MCF 10A (cell line): ENCODE measurements around the gene HCRTR1. TPM values are rescaled to one million over a fixed set of nuclear protein-coding genes. Genes with fewer than 3 reads are reported as not detected.

Experiments
- BruUV-seq: library from RNA; stranded (reverse); fragments of 400-500 nt; replicated peaks from 2 replicates; lab custom pipeline; 2021; lab: Mats Ljungman, UMichigan
- CTCF ChIA-PET: fragments of 300-600 bp; sonication (Branson Sonifier 250); formaldehyde crosslinking; extraction: SDS; loops from one replicate; lab custom pipeline; 2021; ENCODE audit warnings: antibody characterized with exemption, inconsistent platforms; lab: Yijun Ruan, JAX
- POLR2A ChIA-PET: fragments of 300-600, 350-650 bp; sonication (Branson Sonifier 250); formaldehyde crosslinking; extraction: SDS; loops from one replicate; lab custom pipeline; 2020; ENCODE audit warnings: antibody characterized with exemption, inconsistent platforms; lab: Yijun Ruan, JAX
- DNase-seq: peaks from one replicate; pipeline ENCODE4 v3.0.0-alpha.2; 2018; ENCODE audit not compliant: unreplicated experiment
- H3K27ac Mint-ChIP-seq: one replicate; pipeline ENCODE4 v1.8.0; 2022; ENCODE audit warnings: mild to moderate bottlenecking, low read depth, mixed read lengths; ENCODE audit not compliant: unreplicated experiment
- H3K27me3 Mint-ChIP-seq: one replicate; pipeline ENCODE4 v1.8.0; 2022; ENCODE audit warnings: mixed read lengths; ENCODE audit not compliant: insufficient read depth, unreplicated experiment
- H3K36me3 Mint-ChIP-seq: one replicate; pipeline ENCODE4 v1.8.0; 2022; ENCODE audit warnings: mild to moderate bottlenecking, moderate library complexity, mixed read lengths; ENCODE audit not compliant: insufficient read depth, unreplicated experiment
- H3K4me1 Mint-ChIP-seq: one replicate; pipeline ENCODE4 v1.8.0; 2022; ENCODE audit warnings: mixed read lengths; ENCODE audit not compliant: insufficient read depth, unreplicated experiment
- H3K4me3 Mint-ChIP-seq: one replicate; pipeline ENCODE4 v1.8.0; 2022; ENCODE audit warnings: mild to moderate bottlenecking, moderate library complexity, mixed read lengths; ENCODE audit not compliant: unreplicated experiment
- H3K9me3 Mint-ChIP-seq: one replicate; pipeline ENCODE4 v1.8.0; 2022; ENCODE audit warnings: mixed read lengths; ENCODE audit not compliant: unreplicated experiment
- CTCF ChIP-seq: fragments of 200-600 bp; IDR thresholded peaks from one replicate; pipeline ENCODE4 v1.8.0; 2022; ENCODE audit warnings: antibody characterized with exemption, mild to moderate bottlenecking; ENCODE audit not compliant: unreplicated experiment
- intact Hi-C: fragments of 100-400 bp; cut with micrococcal nuclease; formaldehyde crosslinking; loops from 2 replicates; pipeline ENCODE4 v1.14.1; 2022
- total RNA-seq: library from RNA; stranded (reverse); gene quantifications from 2 replicates; pipeline ENCODE4 v1.2.3, GENCODE V29; 2022

The HCRTR1 gene
- total RNA-seq, 1 experiment from 2014 or later = not detected

- Mint-ChIP-seq H3K36me3 (peaks cover 27% of the 10 kb centered on the region), H3K27ac (no peak overlapping the region)
These were observed 54.2 kb downstream of the HCRTR1 start for GRCh38 chr1:31671561-31672201.

DNA sequence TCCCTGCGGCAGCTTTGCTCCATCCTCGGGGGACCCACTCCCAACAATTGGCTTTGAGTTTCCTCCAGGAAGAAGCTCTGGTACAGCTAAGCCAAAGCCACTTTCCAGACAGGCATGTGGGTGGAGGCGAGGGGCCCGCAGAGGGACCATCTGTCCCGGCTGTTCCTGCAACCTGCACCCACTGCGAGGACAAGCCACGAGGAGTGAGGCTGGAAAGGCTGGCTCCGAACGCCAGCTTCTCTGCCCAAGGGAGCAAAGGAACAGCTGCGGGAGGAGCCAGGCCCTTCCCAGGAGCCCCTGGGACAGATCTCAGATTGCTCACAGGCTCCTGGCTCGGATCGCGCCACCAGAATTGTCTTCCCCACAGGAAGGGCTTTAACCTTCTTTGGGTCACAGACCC, 55.5 kb downstream of the HCRTR1 start:
- TF ChIP-seq CTCF = no peak
- Mint-ChIP-seq H3K4me1 (peaks cover 21% of the 10 kb centered on the region), H3K4me3 (no peak overlapping the region), H3K9me3 (no peaks in the 10 kb centered on the region), H3K27ac (no peak overlapping the region), H3K27me3 (no peaks in the 10 kb centered on the region), H3K36me3 (peaks cover 31% of the 10 kb centered on the region)
- DNase-seq = no peak
- BruUV-seq = no TSS peak
- ChIA-PET CTCF (interaction anchor here (0.7 kb wide), 1 partner anchor 366 kb away, joined by 3 read pairs; no protein-coding TSS in a partner anchor), POLR2A (interaction anchor here (0.8 kb wide), 1 partner anchor 17 kb away, joined by 4 read pairs; no protein-coding TSS in a partner anchor)
- intact Hi-C loops = no loop called here

More at GRCh38 chr1:31671561-31672201, 54.2 kb downstream of the HCRTR1 start:
- ChIA-PET CTCF (interaction anchor here (1.7 to 2.8 kb wide), 2 partner anchors 45 to 74 kb away, joined by 6 to 18 read pairs; no protein-coding TSS in a partner anchor), POLR2A (interaction anchor here (0.9 to 2.9 kb wide), 5 partner anchors 30 to 292 kb away, joined by 4 to 46 read pairs (median 11); no protein-coding TSS in a partner anchor)
- Mint-ChIP-seq H3K4me3 (no peak overlapping the region), H3K27me3 (no peaks in the 10 kb centered on the region), H3K9me3 (no peaks in the 10 kb centered on the region), H3K4me1 (peaks cover 29% of the 10 kb centered on the region)
- BruUV-seq = no TSS peak
- no peak for TF ChIP-seq CTCF
- DNase-seq = no peak
- intact Hi-C loops = no loop called here

- CTCF ChIA-PET = interaction anchor here (0.7 kb wide), 1 partner anchor 367 kb away, joined by 3 read pairs; no protein-coding TSS in a partner anchor
- H3K27me3 Mint-ChIP-seq = no peaks in the 10 kb centered on the region
- intact Hi-C loops = no loop called here
- TF ChIP-seq CTCF = no peak
- H3K27ac Mint-ChIP-seq = no peak overlapping the region
- no peak for DNase-seq
- H3K4me3 Mint-ChIP-seq = no peak overlapping the region
- H3K4me1 Mint-ChIP-seq = peaks cover 21% of the 10 kb centered on the region
- H3K9me3 Mint-ChIP-seq = no peaks in the 10 kb centered on the region
- no TSS peak for BruUV-seq
- POLR2A ChIA-PET = interaction anchor here (0.8 kb wide), 1 partner anchor 17 kb away, joined by 4 read pairs; no protein-coding TSS in a partner anchor
- peaks cover 31% of the 10 kb centered on the region for H3K36me3 Mint-ChIP-seq
These were observed 55.9 kb downstream of the HCRTR1 start for GRCh38 chr1:31673433-31673832.

DNA sequence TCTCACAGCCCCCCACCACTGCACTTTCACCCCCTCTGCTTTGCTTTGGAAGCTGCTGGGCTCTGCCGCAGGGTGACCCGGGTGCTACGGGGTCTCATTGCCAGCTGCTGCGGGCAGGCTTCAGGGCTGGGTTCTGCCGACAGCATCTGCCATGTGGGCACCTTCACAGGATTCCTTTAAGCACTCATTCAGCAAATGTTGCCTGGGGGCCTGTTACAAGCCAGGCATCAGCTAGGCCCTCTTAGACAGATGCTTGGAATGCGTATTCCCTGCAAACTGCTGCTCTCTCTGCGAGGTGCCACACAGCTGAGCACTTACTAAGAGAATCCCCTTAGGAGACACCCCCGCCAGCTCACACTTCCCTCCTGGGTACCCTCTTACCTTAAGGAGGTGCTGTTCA, 57.1 kb downstream of the HCRTR1 start:
- ChIA-PET POLR2A (interaction anchor here (1.3 to 1.4 kb wide), 2 partner anchors 26 to 77 kb away, joined by 3 to 4 read pairs; no protein-coding TSS in a partner anchor), CTCF (interaction anchor here (0.7 kb wide), 1 partner anchor 71 kb away, joined by 3 read pairs; no protein-coding TSS in a partner anchor)
- no TSS peak for BruUV-seq
- DNase-seq = no peak
- H3K27ac Mint-ChIP-seq = no peak overlapping the region
- no peak for TF ChIP-seq CTCF
- peaks cover 29% of the 10 kb centered on the region for H3K36me3 Mint-ChIP-seq
- intact Hi-C loops = no loop called here
- no peaks in the 10 kb centered on the region for H3K9me3 Mint-ChIP-seq
- no peak overlapping the region for H3K4me3 Mint-ChIP-seq
- no peaks in the 10 kb centered on the region for H3K27me3 Mint-ChIP-seq
- H3K4me1 Mint-ChIP-seq = peaks cover 15% of the 10 kb centered on the region
